Myocyte (in vitro differentiated cells): ENCODE measurements around the gene ABCG8. TPM values are rescaled to one million over a fixed set of nuclear protein-coding genes. Genes with fewer than 3 reads are reported as not detected.
"Not testable (repeated sequence)": the region's sequence is repeated elsewhere in the genome, so short reads cannot be mapped to it uniquely, and the experiment has no call there.

Experiments used
- DNase-seq: peaks from one replicate; pipeline ENCODE4 v3.0.0-alpha.2; 2012; ENCODE audit warnings: low read depth
- total RNA-seq: library from RNA; depleted of rRNA; stranded (reverse); fragments of >200 nt; gene quantifications from 2 replicates; pipeline ENCODE4 v1.2.3, GENCODE V29; 2014

Gene ABCG8
- total RNA-seq, 1 donor from 2014 or later = not detected

GRCh38 chr2:43911136-43911790, 72.5 kb downstream of the ABCG8 start:
- not testable (repeated sequence) for DNase-seq

- no peak for DNase-seq
Measured at GRCh38 chr2:43924463-43924862, 85.7 kb downstream of the ABCG8 start.

DNA sequence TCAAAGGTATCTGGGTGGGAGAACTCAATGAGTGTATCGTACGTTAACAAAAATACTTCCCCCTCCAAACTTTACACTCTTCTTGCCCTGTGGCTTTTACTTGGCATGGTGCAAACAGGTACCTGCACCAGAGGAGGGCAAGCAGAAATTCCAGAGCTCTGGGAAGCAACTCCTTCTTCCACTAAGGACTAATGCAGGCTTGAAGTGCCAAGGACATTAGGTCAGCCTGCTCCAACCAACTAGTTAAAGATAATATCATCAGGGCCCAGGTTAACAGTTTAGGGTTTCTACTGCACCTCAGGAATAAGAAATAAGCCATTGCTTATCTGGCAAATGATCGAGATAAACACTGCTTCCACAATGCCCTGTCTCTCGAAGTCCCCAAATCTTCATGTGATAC, 86.7 kb downstream of the ABCG8 start:
- DNase-seq = no peak

DNA sequence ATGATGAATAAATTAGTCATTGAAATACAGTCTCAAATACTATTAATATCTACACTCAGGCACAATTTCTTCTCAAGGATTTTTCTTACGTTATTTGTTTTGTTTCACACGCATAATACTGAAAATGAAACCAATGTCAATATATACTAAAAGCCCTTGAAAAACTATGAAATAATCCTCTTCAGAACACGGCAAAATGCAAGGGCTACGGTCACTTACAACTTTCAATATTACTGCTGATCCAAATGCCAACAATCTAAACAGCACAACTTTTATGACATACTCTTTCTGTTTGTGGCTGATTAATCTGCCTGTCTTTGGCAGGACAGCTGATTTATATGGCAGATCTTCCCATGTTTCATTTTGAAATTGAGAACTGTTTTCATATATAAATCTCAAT, 88.7 kb downstream of the ABCG8 start:
- DNase-seq = no peak

DNA sequence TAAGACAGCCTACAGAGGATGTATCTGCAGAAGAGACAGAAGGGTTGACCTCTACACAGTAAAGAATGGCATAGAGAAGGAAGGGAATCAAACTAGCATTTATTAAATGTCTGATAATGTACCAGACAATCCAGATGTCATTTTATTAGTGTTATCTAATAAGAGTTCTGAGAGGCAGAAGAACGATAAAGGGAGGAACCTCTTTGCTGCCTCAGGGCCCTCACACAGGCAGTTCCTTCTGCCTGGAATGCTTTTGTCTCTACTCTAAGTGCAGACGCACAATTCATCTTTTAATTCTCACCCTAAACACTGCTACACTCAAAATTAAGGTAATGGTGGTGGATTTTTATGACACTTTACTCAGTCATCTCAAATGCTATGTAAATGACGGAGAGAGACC, 92.5 kb downstream of the ABCG8 start:
- no peak for DNase-seq

Other genes starting within 250 kb of the ABCG8 start
- 16.9 and 23.2 TPM in 2 replicates for gene THADA, start 242.9 kb upstream of the ABCG8 start, total RNA-seq
- gene PLEKHH2, start 201.7 kb upstream of the ABCG8 start, total RNA-seq = 0.24 and 1.1 TPM in 2 replicates
- 0.24 TPM in 1 of 2 replicates, not detected in the other for gene C1GALT1C1L, start 162.5 kb upstream of the ABCG8 start, total RNA-seq
- 24.7 and 29.0 TPM in 2 replicates for gene DYNC2LI1, start 64.9 kb upstream of the ABCG8 start, total RNA-seq
- not detected in 2 replicates for gene ABCG5, start 132 bp upstream of the ABCG8 start, total RNA-seq
- gene LRPPRC, start 157.0 kb downstream of the ABCG8 start, total RNA-seq = 76.8 and 80.3 TPM in 2 replicates